Activated CD8-positive, alpha-beta memory T cell treated with anti-CD3 and anti-CD28 coated beads, Interleukin-2, amount 50 U/mL, for 24 hours (primary cell): Measurements from ENCODE around the gene NKX2-2.
"Not testable (repeated sequence)": the region's sequence is repeated elsewhere in the genome, so short reads cannot be mapped to it uniquely, and the experiment has no call there.

Experiments used
- DNase-seq: peaks from one replicate; pipeline ENCODE4 v3.0.0-alpha.2; 2020; ENCODE audit errors: extremely low read depth

The NKX2-2 gene

DNA sequence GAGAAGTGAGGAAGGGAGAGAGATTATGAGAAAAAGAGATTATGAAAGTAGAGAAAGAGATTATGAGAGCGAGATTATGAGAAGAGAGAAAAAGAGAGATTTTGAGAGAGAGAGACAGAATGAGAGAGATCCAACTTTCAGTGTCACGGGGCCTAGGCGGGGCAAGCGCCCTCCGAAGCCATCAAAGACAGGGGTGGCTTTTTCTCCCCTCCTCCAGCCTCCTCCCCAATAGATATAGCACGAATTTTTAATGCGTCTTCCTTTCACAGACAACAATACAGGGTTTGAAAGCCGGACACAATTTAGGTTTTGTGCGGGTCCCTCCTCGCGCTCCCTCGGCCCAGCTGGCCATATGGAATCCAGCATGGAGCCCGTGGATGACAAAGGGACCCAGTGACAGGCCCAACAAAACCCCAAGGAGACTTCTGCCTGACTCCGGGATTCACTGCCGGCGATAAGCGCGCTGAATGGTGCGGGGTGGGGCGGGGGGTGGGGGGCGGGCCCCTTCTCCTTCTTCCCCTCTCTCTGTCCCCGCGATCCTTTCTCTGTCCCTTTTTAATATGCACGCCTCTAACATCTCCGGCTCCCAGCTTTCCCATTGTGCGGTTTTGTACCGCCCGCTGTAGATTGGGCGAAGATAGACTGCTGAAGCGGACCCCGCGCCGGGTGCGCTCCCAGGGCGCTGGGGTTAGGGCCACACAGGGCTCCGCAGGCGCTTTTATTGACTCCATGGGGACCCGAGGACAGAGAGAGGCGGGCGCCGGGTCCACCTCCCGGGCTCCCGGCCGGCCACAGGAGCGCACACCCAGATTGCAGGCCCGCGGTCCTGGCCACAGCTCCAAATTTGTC, 5.4 kb downstream of the NKX2-2 start:
- DNase-seq, result no peak

DNA sequence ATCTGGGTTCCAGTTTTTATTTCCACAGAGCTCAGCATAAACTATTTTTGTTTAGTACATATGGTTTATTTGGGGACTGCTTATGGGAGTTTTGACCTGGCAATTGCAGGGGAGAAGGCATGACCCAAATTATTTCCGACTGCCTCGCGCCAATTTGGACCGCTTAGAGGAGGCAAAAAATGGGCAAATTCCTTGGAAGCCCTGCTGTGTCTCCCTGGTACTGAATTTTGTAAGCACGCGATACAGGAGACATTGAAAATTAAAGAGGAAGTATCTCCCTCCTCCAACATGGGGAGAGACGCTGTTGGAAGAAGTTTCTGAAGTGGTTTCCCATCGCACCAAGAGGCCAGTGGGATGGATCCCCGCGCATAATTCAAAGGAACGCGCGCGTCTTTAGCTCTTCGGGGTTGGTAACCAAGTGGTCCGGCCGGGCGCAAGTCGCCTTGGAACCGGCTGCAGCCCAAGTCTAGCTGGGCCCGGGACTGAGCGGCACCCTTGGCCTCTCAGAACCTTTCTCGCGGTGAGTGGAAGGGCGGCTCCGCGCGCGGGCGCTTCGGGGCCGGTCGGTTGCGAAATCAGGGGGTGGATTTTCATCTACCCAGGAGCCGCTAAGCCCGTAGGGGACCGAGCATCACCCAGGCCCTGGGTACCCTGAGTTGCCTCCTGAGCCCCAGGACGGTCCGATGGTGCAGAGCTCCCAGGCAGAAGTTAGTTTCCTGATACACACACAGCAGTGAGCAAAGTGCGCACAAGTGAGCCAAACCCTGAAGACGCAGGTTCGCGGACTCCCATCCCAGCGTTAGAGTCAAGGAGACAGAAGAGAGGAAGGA, 6.2 kb downstream of the NKX2-2 start:
- DNase-seq, result no peak

DNA sequence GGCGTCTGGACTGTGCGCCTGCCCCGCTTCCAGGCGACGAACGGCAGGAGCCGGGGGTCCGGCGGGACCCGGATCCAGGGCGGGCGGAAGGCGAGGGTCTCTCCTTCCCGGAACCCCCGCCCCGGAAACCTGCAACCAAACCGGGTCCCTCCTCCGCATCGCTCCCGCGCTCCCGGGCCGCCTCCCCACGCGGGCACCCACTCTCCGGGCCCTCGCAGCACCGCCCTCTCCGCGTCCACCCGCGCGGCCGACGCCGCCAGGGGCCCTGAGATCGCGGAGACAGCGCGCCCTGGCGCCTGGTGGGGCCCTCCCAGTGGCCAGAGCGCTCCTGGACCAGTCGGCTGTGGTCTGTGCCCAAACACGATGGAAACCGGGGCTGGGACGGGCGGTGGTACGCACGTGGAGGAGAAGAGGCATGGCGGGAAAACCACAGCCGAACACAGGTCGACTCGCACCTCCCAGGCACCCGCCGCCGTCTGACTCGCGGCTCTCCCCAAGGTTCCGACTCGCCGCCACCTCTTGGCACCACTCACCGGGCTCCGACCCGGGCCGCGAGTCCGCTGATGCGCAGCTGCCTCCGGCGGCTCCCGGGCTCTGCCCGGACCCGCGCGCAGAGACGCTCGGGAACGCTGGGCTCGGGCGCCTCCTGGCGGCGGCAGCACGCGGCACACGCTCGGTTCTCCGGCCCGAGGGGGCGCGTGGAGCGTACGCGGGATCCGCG, 7.9 kb downstream of the NKX2-2 start:
- peak; percentile 25 for DNase-seq

DNA sequence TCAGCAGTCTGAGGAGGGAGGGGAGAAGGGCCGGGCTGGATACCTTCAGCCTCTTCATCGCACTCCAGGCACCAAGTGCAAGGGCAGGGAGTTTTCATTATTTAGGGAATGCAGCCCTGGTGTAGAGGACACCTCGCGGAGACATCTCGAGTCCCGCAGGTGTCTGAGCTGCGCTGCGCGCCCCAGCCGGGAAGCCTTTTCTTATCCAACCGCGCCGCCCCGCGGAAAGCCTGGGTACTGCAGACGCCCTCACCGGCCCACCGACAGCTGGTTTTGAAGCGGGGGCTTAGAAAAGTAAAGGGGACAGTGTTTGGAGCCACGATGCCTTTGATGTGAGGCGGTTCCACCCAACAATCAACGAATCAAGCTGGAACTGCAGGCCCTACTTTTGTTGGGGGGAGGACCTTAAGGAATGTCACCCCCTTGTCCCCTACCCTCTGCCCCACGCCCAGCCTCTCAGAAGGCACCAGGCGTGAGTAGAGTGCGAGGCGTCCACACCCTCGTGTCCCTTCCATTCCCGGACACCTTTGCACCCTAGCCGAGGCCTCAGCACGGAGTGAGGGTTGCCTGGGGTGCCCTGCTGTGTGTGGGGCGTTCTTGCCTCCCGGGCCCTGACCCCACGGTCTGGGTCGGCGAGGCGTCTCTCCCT, 8.6 kb downstream of the NKX2-2 start:
- peak; percentile 53 for DNase-seq

DNA sequence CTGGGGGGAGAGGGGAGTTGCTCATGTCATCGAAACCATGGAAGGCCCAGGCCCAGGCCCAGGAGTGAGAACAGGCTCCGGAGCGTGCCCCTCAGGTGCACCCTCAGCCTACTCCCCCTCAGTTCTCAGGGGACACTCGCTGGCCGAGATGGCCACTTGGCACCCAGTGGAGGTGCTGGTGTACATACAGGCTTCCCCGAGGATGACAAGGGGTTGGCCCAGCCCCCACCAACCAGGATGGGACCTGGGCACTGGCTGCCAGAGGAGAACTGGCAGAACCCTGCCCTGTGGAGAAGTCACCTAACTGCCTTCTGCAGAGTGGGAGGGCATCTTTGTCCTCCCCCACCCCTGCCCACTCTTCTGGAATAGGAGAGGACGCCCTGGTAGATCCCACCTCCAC, 9.5 kb downstream of the NKX2-2 start:
- no peak for DNase-seq

DNA sequence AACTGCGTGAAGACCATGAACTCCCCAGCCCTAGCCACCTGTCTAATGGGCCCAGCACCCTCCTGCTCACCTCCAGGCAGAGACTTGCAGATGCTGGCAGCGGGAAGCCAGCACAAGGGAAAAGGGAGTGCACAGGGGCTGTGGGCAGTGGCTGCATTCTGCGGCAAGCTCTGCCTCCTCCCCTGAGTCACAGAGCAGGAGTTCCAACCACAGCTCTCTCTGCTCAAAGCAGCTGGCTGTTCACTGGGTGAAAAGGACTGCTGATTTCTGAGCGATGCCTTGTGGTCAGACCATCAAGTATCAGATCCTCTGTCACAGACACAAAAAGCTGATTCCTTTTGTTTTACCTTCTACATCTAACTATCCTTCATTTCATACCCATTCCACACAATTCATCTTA, 10.5 kb downstream of the NKX2-2 start:
- DNase-seq, result no peak

DNA sequence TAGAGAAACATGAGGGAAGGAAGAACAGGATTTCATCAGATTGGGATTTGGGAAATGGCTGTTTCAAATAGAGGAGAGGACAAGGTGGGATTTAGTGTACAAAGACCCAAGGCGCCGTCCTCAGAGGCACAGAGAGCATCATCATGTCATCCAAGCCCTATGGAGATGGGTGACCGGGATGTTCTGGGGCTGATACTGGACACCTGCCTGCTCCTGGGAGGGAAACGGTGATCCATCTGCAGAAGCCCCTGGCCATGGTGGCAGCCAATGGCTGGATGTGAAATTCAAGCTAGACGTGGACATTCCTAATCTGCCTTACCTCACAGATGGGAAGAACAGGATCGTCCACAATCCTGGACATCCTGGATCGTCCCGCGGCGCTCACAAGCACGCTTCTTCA, 12.7 kb downstream of the NKX2-2 start:
- DNase-seq, result no peak

DNA sequence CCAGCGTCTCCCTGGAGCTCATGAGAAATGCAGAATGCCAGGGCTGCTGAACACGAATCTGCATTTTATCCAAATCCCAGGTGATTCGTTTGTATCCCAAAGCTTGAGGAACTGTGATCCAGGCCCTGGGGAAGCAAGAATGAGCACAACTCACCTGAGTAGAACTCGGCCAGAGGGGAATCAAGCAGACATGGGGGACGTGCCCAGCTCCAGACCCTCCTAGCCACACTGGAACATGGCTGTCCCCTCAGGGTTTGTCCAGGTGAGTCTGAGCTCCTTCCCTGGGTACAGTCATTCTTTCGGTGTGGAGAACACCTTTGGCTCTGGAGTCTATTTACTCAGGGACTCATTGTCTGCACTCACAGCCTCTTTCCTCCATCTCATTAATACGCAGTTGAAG, 13.3 kb downstream of the NKX2-2 start:
- no peak for DNase-seq

DNA sequence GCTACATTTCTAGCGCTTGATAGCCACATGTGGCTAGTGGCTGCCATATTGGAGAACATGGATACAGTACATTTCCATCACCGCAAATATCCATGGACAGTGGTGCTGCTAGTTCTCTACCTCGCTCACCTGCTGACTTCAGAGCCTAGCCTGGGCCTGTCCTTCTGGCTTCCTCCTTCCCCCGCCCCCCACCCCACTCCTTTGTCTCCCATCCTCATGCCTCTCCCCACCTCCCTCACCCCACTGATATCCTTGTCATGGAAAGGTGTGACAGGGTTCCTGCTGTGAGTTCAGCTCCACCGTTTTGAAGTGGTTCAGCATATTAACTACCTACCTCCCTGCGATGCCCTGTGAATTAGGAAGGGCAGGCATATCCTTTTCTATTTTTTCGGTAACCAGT, 14.2 kb downstream of the NKX2-2 start:
- no peak for DNase-seq

DNA sequence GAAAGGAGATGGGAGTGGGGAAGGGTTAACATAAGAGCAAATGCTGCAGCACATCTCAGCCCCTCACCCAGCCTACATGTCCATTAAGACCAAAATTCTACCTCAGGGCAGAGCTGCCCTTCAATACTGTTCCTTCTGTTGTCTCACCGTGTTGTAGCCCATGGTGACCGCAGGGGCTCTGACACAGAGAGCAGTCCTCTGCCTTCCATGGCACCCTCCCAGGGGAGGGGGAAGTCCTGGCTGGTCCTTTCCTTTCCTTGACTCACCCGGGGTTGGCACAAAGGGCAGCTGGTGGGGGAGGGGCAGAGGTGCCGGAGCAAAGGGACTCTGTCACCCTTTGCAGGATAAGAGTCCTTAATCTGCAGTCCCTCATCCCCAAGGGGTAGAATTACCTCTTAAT, 15.2 kb downstream of the NKX2-2 start:
- no peak for DNase-seq

DNA sequence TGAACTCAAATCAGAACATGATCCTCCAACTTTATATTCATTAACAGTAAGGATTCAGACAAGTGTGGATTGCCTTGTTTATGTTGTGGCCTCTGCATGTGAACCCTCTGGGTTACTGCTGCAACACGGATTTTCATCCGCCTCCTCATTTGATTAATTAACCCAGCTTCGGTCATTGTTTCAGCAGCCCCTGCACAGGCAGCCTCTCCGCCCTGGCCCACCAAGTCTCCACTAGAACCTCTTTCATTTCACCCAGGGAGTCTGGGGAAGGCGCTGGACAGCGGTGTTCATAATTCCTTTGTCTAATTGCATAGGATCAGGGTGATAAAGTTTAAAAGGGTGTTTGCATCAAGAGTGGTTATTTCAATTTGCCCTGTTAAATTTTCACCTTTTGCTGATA, 15.7 kb downstream of the NKX2-2 start:
- DNase-seq, result no peak

DNA sequence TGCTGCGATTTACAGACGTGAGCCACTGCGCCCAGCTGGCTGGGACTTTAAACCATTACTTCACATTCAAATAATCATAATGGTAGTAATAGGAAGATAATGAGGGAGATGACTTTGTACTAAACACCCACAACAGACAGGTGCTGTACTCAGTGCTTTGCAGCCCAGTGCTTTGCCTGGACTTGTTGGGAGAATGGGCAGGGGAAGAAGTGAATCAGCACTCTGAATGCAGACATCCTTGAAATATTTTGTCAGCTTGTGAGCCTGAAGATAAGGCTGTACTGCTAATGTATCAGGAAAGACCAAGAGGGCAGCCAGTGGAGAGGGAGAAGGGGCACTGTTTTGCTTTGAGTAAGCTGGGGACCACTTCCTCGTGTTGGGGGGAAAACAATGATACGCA, 17.4 kb downstream of the NKX2-2 start:
- DNase-seq, result no peak

DNA sequence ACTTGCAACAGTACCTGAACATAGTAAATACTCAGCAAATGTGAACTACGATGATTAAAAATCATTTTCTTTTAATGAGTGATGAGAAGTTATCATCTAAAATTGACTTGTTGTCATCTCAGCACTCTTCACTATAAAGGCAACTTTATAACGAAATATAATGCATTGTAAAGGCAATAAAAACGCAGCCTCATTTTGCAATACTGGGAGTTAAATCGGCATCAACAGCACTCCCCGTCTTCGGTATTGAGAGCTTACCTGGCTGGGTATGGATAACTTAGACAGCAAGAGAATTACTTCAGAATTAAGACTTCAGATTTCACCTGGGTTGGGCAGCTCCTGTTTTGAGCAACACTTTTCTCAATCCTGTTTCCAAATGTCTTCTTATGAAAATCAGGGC, 20.8 kb downstream of the NKX2-2 start:
- no peak for DNase-seq

DNA sequence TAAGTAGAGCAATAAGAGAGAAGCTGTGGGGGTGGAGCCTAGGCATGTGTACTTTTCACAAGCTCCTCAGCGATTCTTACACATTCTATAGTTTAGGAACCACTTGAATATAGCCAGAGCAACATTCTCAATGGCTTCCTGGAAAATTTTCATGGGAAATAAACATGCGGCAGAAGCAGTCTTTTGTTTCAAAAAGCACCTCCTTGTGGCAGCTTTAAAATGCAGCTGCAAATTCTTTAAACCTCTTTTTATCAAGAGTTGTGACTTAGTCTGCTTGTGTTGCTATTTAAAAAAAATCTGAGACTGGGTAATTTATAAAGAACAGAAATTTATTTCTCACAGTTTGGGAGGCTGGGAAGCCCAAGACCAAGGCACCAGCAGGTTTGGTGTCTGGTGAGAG, 23.8 kb downstream of the NKX2-2 start:
- no peak for DNase-seq

DNA sequence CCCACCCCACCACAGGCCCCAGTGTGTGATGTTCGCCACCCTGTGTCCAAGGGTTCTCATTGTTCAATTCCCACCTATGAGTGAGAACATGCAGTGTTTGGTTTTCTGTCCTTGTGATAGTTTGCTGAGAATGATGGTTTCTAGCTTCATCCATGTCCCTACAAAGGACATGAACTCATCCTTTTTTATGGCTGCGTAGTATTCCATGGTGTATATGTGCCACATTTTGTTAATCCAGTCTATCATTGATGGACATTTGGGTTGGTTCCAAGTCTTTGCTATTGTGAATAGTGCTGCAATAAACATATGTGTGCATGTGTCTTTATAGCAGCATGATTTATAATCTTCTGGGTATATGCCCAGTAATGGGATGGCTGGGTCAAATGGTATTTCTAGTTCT, 33.7 kb downstream of the NKX2-2 start:
- DNase-seq, result not testable (repeated sequence)

DNA sequence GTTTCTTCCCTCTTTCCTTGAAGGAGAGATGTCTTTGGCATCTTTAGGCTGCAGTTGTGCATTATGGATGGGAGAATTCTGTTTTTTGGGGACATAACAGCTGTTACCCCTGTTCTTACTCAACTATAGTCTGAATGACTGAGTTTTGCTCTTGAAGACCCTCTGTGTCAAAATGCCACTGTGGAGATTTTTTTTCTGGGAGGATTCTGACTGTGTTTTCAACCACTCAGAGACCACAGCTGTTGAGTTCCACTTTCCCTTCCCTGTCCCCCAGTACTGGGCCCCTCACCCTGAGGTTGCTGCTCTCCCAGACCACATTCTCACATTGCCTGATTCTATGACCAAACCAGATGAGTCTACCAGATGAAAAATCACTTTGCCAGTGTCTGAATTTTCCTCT, 48.1 kb downstream of the NKX2-2 start:
- DNase-seq, result no peak

DNA sequence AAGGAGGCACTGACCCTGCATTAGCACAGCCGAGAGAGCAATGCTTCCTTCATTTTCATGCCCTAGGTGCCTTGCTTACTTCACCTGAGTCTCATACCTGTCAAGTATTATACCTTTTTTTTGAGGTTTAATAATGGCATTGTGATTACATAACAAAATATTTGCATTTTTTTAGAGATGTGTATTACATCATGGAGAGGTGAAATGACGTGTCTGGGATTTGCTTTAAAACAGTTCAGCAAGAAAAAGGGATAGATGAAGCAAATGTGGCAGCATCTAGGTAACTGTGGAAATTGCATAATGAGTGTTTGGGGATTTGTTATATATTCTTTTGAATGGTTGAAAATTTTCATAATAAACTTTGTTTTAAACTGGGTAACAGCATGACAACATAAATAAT, 48.9 kb downstream of the NKX2-2 start:
- no peak for DNase-seq
